GM18498 (cell line): ENCODE measurements around the gene ECE1.

Experiments used
- ATAC-seq: cut with Tn5 transposase; IDR thresholded peaks from one replicate; pipeline ENCODE4 v1.9.1; 2021; ENCODE audit warnings: mild to moderate bottlenecking, moderate library complexity; ENCODE audit not compliant: unreplicated experiment

ECE1 gene

DNA sequence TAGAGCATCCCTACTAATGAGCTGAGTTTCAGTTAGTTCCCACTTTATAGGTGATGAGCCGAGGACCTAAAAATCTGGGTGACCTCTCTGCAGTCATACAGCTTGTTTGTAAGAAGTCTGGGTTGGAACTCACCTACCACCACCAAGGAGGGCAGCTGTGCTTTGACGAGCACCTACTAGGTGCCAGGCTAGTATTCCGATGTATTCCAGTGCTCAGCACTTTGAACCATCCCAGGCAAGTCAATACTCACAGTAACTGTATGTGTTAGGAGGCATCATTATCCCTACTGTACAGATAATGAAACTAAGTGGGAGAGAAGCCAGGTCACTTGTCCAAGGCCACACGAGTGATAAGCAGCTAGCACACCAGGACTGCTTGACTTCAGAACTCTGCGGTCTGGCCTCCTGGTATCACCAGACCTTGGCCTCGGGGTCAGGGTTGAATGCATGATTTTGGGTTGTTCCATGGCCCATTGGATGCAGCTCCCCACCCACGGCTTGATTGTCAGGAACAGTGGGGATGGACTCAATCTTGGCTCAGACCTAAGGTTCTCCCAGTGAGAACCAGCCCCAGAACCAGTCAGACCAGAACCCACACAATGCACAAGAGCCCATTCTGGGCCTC lies 20.7 kb downstream of the ECE1 start:
- no peak for ATAC-seq

DNA sequence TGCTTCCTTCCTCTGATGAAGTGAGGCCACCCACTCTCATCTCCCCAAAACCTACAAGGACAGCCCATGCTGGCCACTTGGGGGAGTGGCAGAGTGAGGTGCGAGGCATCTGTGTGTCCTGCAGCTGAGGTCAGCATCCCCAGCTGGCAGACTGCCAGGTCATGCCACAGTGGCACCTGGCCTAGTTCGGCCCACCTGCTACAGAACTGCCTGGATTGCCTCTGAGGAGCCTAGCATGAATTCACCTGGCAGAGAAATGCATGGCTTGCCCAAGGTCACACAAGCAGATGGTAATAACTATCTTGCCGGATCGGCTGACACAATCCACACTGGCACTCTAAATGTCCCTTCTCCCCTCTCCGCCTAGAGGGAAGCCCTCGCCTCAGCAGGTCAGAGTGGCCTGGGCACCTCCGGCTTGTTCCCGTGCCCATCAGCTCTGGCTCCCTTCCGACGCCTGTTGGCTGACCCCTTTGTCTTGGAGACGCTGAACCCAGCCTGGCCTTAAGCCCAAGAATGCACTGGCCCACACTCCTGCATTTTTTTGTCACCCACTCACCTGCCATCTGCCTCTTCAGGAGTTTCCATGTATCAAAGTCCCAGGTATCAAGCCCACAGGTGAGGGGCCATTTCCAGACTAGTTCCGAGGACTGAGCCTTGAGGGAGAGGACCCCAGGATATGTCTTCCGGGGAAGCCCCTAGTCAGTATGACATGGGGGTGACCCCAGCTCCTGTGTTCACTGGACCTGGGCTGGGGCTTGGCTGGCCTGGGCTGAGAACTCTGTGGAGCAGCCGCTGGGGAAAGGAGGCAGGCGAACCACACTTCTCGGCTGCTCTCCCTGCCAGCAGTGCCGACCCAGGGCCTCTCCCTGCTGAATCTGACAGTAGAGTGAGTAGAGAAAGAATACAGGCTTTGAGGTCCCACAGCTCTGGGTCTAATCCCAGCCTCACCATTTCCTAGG lies 21.7 kb downstream of the ECE1 start:
- ATAC-seq: no peak

DNA sequence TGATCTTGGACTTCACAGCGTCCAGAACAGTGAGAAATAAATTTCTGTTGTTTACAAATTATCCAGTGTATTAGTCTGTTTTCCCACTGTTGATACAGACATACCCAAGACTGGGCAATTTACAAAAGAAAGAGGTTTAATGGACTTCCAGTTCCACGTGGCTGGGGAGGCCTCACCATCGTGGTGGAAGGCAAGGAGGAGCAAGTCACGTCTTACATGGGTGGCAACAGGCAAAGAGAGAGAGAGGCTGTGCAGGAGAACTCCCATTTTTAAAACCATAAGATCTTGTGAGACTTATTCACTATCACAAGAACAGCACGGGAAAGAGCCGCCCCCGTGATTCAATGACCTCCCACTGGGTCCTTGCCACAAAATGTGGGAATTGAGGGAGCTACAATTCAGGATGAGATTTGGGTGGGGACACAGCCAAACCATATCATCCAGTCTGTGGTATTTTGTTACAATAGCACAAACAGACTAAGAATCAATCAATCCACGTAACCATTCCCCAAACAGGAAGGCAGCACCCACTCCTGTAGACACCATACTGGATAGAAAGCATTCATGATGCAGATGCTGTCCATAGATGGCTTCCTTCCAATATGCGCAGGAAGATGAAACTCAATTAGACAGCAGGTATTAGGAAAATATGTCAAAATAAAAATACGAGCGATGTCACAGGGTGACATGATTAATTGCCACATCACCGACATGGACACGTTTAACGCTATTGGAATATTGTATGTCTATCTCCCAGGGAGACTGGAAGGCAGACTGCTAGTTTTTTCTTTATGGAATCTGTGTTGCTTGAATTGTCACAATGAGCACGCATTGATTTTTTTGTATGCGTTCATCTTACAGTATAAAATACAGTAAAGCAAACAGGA lies 22.8 kb downstream of the ECE1 start:
- no peak for ATAC-seq

DNA sequence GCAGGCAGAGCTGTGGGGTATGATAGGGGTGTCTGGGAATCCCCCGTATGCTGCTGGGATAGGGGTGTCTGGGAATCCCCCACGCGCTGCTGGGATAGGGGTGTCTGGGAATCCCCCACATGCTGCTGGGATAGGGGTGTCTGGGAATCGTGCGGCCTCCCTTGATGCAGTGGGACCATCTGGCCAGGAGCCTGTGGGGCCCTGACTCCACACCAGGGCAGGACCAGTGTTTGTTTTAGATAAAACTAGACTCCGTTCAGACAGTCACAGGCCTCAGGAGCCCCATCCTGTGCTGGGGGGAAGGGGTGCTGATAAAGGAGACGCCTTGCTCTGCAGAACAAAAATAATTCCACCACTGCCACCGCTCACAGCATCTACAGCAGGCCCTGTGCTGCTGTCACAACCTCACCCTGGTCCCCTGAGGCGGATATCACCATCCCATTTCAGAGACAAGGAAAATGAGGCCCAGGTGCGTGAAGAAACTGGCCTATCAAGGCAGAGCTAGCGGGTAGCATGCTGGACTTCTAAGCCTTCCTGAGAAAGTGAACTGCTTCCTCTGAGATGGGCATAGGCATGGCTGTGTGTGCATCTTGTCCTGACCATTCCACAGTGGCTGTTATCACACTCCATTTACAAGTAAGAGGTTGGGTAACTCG lies 24.0 kb downstream of the ECE1 start:
- no peak for ATAC-seq

DNA sequence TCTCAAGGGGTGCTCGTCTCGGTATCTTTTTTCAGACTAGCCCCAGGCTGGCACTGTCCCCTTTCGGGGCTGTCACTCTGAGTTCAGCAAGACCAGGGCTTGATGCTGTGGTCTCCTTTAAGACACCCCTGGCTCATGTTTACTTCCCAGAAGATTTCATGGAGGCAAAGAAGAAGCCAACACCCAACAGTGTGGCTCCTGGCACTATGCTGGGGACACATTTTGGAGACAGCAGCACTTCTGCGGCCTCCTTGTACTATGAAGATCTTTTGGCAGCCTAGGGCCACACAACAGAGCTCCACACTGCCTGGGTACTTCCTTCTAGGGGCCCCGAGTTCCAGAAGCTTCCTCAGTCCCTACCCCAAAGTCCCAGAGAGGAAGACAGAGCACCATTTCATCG lies 24.6 kb downstream of the ECE1 start:
- ATAC-seq: no peak

DNA sequence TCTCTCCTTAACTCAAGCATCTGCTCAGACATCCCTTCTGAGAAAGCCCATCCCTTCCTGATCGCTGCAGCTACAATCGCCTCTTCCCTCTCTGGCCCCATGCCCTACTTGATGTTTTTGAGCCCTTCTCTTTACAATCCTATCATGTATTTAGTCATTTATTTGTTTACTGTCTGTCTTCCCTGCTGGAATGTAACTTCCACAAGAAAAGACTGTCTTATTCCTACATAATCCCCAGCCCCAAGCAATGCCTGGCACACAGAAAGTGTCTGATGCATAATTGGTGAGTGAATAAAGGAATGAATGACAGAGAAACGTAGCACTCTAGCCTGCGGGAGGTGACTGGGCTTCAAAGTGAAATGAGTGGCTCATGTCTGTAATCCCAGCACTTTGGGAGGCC lies 25.4 kb downstream of the ECE1 start:
- ATAC-seq: no peak

DNA sequence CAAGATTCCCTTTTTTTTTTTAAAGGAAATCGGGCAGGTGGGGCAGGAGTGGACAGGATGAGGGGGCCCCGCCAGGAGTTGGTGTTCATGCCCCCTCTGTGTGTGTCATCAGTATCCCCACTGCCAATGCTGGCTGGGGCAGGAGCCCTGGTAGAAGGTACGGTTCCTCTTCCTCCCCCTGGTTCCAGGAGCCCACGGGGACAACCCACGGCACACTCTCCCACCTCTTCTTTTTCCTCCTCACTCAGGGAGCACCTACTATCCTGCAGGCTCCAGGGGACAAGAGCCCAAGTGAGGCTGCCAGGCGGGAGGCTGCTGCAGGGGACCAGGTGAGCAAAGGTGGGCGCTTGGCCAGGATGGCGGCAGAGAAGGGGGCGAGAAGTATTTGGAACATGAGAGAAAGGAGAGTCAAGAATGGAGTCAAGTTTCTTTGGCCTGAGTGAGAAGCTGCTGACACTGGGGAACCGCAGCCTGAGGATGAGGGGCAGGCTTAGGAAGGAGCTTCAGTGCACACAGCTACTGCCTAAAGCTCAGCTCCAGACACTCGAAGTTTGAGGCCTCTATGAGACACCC lies 26.5 kb downstream of the ECE1 start:
- no peak for ATAC-seq

DNA sequence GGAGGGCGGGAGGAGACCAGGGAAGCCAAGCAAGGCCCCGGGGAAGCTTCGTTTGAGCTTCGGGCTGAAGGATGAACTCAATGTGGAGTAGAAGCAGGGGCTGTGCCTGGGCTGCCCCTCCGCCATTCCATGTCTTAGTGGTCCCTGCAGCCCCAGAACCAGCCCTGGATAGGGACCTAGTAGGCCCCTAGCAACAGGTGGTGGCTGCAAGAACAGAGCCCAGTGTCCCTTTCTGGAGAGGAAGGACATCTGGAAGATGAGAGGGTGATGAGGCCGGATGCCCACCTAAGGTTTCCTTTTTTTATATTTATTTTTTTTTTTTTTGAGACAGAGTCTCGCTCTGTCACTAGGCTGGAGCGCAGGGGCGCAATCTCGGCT lies 27.2 kb downstream of the ECE1 start:
- no peak for ATAC-seq

DNA sequence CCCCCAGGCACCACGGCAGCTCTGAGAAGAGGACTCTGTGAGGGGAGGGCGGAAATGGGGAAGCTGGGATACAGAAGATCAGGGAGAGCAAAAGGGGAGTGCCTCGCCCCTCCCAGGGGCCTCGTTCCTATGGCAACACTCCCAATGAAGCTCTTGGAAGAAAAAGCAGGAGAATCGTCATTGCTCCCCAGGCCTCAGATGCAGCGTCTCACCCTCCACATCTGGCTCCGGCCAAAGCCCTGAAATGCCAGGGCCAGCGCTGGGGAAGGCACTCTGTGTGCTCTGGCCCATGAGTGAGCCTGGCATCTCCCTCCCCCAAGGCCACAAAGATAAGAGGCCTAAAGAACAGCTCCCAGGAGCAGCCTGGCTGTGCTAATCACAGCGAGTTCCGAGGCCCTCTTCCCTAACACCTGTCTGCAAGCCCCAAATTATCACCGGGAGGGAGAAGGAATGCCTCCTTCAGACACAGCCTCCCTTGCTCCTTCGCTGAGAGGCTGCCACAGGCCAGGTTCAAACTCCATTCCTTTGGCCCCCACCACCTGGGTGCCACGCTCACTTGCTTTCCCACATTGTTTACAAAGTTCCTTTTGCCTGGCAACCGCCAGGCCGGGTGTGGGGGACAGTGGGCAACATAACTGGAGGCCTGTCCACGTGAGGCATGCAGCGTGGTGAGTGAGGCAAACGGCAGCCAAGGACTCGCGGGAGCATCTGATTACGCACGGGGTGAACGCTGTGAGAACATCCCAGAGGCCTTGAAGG lies 27.8 kb downstream of the ECE1 start:
- no peak for ATAC-seq

DNA sequence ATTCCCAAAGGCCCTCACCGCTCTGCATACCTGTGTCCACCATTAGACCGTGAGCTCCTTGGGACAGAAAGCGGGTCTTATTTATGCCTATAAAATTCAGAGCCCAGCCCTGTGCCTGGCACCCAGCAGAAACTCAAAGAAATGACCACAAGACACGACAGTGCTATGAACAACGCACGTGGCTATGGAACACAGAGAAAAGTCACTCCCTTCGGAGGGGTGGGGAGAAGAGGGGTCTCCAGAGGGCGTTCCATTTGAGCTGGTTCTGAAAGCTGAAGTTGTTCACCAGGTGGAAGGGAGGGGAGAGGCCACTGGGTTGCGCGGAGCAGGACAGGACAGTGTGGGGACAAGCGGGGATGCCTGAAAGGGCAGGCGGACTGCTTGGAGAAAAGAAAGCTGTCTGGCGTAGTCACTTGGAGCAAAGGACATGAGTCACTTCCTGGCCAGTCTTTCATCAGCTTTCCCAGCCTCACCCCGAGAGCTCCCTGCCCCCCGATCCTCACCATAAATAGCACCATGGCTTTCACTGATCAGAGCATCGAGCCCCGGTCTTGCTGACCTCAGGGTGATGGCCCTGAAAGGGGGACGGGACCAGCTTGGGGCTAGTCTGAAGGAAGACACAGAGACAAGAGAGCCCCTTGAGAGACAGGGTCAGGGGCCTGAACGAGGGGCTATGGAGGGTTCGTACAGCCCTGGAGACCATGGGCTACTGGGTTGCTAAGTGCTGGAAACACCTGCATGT lies 28.5 kb downstream of the ECE1 start:
- no peak for ATAC-seq

DNA sequence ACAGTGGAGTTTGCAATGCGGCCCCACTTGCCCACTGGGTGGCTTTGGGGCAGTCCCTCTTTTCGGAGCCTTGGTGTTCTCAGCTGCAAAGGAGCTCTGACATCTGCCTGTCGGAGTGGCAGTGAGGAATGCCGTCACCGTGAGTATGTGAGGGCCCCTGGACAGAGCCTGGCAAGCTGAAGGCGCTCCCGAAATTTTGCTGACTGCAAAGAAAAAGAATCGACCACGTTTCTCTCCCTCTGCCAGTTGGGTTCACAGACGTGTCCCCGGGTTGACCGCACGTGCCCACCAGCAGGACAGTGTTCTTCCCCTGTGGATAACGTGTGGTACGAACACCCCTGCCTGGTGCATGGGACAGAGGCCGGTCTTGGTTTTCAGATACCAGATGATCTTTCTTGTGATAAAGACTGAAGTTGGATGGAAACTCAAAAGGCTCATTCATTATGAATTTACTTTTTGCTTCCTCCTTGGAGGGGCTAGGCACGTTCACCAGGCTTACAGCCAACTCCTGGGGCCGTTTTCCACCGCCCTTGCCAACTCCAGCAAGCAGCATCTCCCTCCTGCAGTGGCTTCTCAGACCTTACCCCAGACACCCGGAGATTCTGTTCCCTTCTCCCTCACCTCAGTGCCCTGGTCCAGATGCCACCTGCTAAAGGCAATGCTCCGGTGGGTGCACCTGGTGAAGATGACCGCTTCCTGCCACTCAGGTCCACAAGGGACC lies 29.7 kb downstream of the ECE1 start:
- ATAC-seq: no peak

DNA sequence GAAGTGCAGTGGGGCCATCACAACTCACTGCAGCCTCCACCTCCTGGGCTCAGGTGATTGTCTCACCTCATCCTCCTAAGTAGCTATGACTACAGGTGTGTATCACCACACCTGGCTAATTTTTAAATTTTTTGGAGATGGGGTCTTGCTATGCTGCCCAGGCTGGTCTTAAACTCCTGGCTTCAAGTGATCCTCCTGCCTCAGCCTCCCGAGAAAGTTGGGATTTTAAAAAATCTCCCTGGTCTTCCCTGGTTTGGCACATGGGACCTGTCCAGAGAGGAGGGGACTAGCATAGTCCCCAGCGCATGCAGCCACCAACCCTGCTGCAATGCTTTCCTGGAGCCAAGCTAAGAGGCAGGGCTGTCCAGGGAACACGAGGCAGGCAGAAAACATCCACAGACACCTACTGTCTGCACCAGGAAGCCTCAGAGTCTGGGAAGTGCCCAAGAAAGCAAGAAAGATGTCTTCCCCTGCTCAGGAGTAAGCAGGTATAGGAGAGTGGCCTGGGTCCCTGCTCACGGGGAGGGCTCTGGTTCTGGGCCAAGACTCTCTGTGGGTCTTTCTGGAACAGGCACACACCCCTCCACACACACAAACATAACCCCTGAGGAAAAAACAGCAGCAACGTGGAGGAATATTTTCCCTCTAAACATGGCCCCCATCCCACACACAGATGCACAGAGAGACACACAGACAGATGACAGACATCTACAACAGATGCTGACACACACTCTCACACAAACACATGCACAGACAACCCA lies 30.8 kb downstream of the ECE1 start:
- no peak for ATAC-seq

DNA sequence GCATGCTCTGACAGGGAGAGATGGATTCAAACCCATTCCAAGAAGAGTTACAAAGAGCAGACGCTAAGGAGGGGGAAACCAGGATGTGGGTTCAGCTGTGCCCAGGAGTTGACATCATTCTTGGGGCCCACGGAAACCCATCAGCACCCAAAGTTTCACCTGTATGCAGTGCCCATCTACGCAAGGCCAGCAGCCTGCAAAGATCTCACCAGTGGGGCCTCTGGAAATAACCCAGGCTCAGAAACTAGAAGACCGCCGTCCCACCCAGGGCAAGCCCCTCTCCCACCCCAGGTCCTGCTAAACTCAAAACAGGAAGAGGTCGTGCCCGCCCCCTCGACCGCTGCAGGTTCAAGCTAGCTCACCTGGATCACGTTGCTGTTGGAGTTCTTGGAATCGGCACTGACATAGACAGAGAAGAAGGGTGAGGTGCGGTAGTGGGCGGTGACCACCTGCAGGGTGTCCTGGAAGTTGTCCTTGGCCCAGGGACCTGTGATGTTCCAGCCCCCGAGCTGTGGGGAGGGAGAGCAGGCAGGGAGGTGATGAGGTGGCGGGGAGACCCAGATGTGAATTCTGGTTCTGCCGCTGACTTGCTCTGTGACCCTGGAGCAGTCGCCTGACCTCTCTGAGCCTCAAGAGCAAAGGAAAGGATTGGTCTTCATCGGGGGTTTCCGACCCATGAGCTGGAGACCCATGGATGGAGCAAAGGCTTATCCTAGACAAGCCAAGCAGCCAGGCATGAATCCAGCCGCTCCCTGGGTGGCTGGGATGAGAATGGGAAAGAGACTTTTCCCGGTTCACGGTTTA lies 31.7 kb downstream of the ECE1 start:
- ATAC-seq: no peak

DNA sequence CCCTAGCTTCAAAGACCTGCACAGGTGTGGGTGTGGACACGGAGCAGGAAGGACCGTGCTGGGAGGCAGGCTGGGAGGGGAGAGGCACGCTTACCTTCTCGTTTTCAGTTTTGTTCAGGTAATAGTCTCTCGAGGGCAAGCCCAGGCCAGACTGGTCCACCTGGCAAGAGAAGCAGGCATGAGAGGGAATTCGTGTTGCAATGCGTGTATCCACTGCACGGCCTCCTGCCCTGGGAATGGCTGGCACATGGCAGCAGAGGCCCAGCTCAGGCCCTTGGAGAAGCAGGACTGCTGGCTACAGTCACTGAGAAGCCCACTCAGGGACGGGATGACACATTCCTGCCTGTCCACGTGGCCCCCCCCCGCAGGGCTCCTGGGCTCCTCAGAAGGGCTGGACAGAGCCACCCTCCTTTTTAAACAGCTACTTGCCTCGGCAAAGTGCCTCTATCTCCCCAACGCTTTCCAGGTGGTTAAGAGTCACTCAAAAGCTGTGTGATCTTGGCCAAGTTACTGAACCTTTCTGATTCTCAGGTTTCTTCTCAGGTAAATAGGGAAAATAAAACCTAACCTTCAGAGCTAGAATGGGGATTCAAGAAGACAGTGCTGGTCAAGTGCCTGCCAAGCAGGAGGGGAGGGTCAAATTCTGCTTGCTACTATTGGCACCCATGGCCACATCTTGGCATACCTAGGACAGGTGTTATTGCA lies 32.7 kb downstream of the ECE1 start:
- ATAC-seq: no peak

DNA sequence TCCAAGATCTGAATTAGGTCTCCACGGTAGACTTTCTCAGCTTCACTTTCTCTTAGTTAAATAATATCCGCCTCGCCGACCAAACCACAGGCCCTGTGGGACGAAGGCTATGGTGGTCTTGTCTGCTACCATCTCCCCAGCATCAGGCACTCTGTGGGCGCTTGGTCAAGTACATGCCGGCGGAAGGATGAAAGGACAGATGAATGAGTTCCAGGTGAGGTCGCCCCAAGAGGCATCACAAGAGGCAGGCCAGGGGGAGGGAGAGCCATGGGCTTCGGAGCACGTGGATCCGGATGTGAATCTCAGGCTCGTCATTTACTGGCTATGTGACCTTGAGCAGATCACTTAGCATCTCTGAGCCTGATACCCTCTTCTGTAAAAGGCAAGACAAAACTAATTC lies 33.5 kb downstream of the ECE1 start:
- ATAC-seq: no peak

DNA sequence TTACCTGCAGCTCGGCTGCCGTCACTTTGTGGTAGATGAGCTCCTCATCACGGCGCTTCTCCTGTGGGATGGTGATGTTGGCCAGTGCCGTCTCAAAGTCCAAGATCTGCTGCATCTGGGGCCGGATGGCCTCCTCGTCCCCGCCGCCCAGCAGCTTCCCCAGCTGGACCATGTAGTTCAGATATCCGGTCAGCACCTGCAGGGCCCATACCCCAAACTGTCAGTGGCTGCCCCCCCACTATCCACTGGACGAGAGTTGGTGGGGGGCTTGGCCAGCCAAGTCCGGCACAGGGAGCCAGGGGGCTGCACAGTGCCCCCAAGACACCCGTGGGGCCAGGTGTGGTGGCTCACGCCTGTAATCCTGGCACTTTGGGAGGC lies 34.3 kb downstream of the ECE1 start:
- no peak for ATAC-seq
